Thoracic aorta (tissue), 2 donors: ENCODE results near the gene TNFRSF1A. TPM values are rescaled to one million over a fixed set of nuclear protein-coding genes. Genes with fewer than 3 reads are reported as not detected.

Experiments used
- ATAC-seq: fragments of 150-250 bp; one replicate; pipeline ENCODE4 v1.8.0; 2017; ENCODE audit warnings: low read depth; ENCODE audit not compliant: insufficient number of reproducible peaks, low FRiP score
- DNase-seq: peaks from one replicate; pipeline ENCODE4 v3.0.0-alpha.2; 2020; ENCODE audit warnings: low spot score
- H3K27ac ChIP-seq, 2 donors: fragments of 200-600 bp; sonication (generic); 1 replicate in 1 of 2; 2 replicates in 1 of 2; pipeline ENCODE4 v1.5.1; 2016; ENCODE audit warnings: mild to moderate bottlenecking in 2 of 2, moderate library complexity in 2 of 2
- H3K27me3 ChIP-seq: fragments of 200-600 bp; sonication (generic); replicated peaks from 2 replicates; pipeline ENCODE4 v1.6.0; 2016; ENCODE audit warnings: mild to moderate bottlenecking; ENCODE audit not compliant: insufficient read depth
- H3K36me3 ChIP-seq: fragments of 200-600 bp; sonication (generic); one replicate; pipeline ENCODE4 v1.5.1; 2016
- H3K4me1 ChIP-seq, 2 donors: fragments of 200-600 bp; sonication (generic); 1 replicate in 1 of 2; 2 replicates in 1 of 2; pipeline versions ENCODE4 v1.5.1 to v1.6.0; 2016; ENCODE audit warnings: low read depth in 2 of 2, mild to moderate bottlenecking in 1 of 2; ENCODE audit not compliant: control insufficient read depth in 1 of 2
- H3K4me3 ChIP-seq: fragments of 200-600 bp; sonication (generic); 2 replicates; pipeline ENCODE4 v1.5.1; 2016; ENCODE audit warnings: mild to moderate bottlenecking
- H3K9me3 ChIP-seq: fragments of 200-600 bp; sonication (generic); 2 replicates; pipeline ENCODE4 v1.5.1; 2016
- CTCF ChIP-seq: fragments of 200-600 bp; sonication (generic); IDR thresholded peaks from one replicate; pipeline ENCODE4 v1.5.1; 2019; ENCODE audit warnings: antibody characterized with exemption
- total RNA-seq, 2 donors: library from RNA; depleted of rRNA; stranded (reverse); fragments of >200 nt; gene quantifications; one replicate each; pipeline versions ENCODE4 v1.1.0 to v1.2.3, GENCODE V29; 2016

The TNFRSF1A gene
- total RNA-seq, 2 donors from 2014 or later = 311 to 384 TPM

DNA sequence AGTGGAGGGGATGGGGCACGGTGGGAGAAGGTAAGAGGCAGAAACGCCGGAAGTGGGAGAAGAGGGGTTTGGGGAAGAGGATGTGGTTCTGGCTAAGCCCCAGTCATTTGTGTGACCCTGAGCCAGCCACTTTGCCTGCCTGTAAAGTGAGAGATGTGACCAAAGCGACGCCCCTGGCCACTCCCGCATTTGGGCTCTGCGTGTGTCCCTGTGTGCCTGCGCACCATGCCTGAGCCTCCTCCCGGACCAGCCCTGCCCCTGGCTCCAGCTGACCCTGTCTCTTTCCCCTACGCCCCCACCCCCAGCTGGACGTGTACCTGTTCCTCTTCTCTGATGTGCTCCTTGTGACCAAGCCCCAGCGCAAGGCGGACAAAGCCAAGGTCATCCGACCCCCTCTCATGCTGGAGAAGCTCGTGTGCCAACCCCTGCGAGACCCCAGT is 23.4 kb downstream of the TNFRSF1A start:
- Histone ChIP-seq H3K27ac (no peak overlapping the region), H3K4me3 (no peak overlapping the region)
- ATAC-seq = no peak

GRCh38 chr12:6317693-6318439 is 24.0 kb downstream of the TNFRSF1A start:
- Histone ChIP-seq H3K27me3 (no peaks in the 10 kb centered on the region), H3K4me1 (peaks cover 4 to 8% of the 10 kb centered on the region in 2 donors), H3K9me3 (no peaks in the 10 kb centered on the region), H3K36me3 (no peaks in the 10 kb centered on the region), H3K4me3 (no peak overlapping the region), H3K27ac (no peak overlapping the region)
- TF ChIP-seq CTCF = no peak
- ATAC-seq = no peak
- no peak for DNase-seq

More for the DNA sequence above, 23.4 kb downstream of the TNFRSF1A start:
- no peaks in the 10 kb centered on the region for H3K27me3 ChIP-seq
- no peaks in the 10 kb centered on the region for H3K9me3 ChIP-seq
- DNase-seq = no peak
- TF ChIP-seq CTCF = no peak
- H3K4me1 ChIP-seq = peaks cover 9 to 14% of the 10 kb centered on the region in 2 donors
- no peaks in the 10 kb centered on the region for H3K36me3 ChIP-seq

DNA sequence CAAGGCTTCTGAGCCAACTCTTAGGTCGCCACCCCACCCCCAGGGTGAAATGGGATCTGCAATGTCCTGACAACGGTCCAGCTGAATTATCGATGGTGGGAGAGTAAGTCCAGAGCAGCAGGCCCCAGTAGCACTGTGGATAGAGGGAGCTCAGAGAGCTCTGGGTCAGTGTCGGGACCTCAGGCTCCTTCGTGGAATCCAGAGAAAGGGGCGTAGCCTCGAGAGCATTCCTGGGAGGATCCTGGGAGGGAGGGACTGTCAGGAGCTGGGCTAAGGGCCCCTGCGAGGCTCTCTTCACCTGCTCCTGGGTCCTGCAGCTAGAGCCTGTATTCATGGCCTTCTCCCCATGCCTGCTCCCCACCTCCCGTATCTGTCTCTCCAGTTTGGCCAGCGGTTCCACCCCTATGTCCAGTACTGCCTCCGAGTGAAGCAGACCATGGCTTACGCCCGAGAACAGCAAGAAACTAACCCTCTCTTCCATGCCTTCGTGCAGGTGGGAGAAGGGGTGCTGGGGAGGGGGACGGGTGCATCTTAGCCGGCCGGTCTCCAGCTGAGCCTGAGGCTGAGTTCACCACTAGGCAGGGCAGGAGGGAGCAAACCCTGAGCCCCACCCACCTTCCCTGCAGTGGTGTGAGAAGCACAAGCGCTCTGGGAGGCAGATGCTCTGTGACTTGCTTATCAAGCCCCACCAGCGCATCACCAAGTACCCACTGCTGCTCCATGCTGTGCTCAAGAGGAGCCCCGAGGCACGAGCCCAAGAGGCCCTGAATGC is 24.8 kb downstream of the TNFRSF1A start:
- Histone ChIP-seq H3K36me3 (no peaks in the 10 kb centered on the region), H3K27me3 (no peaks in the 10 kb centered on the region), H3K4me3 (no peak overlapping the region), H3K4me1 (peaks cover 0 to under 1% of the 10 kb centered on the region in 2 donors), H3K9me3 (no peaks in the 10 kb centered on the region), H3K27ac (no peak overlapping the region)
- no peak for DNase-seq
- ATAC-seq = no peak
- no peak for TF ChIP-seq CTCF

- peaks cover 0 to 2% of the 10 kb centered on the region in 2 donors for H3K4me1 ChIP-seq
- ATAC-seq = no peak
- H3K27ac ChIP-seq = no peak overlapping the region
- no peak for DNase-seq
- no peak for TF ChIP-seq CTCF
- no peak overlapping the region for H3K4me3 ChIP-seq
- H3K36me3 ChIP-seq = no peaks in the 10 kb centered on the region
- H3K9me3 ChIP-seq = no peaks in the 10 kb centered on the region
- H3K27me3 ChIP-seq = no peaks in the 10 kb centered on the region
Observed at GRCh38 chr12:6315704-6316597, 25.9 kb downstream of the TNFRSF1A start.
